HCT116 (cell line): ENCODE measurements around the gene CAPN1. TPM values are rescaled to one million over a fixed set of nuclear protein-coding genes. Genes with fewer than 3 reads are reported as not detected.

ENCODE experiments used
- ATAC-seq: fragments of 200-7000 bp; cut with Tn5 transposase; 2 replicates; pipeline ENCODE4 v1.9.1; 2020; ENCODE audit warnings: mild to moderate bottlenecking, moderate library complexity
- BruUV-seq: library from RNA; stranded (reverse); fragments of 400-500 nt; replicated peaks from 2 replicates; lab custom pipeline; 2021; lab: Mats Ljungman, UMichigan
- CTCF ChIA-PET: fragments of 300-600 bp; sonication (Branson Sonifier 250); formaldehyde crosslinking; loops from one replicate; lab custom pipeline; 2021; ENCODE audit warnings: antibody characterized with exemption; lab: Charles Lee
- POLR2A ChIA-PET: fragments of 300-600, 350-600 bp; sonication (Branson Sonifier 250); formaldehyde crosslinking; loops from one replicate; lab custom pipeline; 2021; ENCODE audit warnings: antibody characterized with exemption; lab: Charles Lee
- RAD21 ChIA-PET, 2 experiments: fragments of 300-600 bp; sonication (Branson Sonifier 250); formaldehyde crosslinking; loops; one replicate each; lab custom pipeline; 2023; ENCODE audit warnings: low total read pairs in 2 of 2; ENCODE audit not compliant: uncharacterized antibody in 2 of 2, unreplicated experiment in 2 of 2, low non-redundant PET in 1 of 2; lab: Charles Lee
- DNase-seq: peaks from one replicate; pipeline ENCODE4 v3.0.0-alpha.2; 2010; ENCODE audit warnings: low read depth, low spot score
- H2AFZ ChIP-seq: fragments of 200-600 bp; shearing (Covaris generic), sonication (generic); 2 replicates; pipeline ENCODE4 v1.6.1; 2017; ENCODE audit warnings: low read depth, mixed run types, mixed read lengths, antibody characterized with exemption, low read length; ENCODE audit not compliant: poor library complexity, severe bottlenecking
- H3K27ac ChIP-seq: 2 replicates; pipeline ENCODE4 v1.5.1; 2012; ENCODE audit warnings: low read depth, low read length
- H3K27me3 ChIP-seq: fragments of 200-600 bp; sonication (generic); 2 replicates; pipeline ENCODE4 v1.6.1; 2016; ENCODE audit warnings: mixed run types, low read length, mixed read lengths; ENCODE audit not compliant: insufficient read depth
- H3K36me3 ChIP-seq, 2 experiments: fragments of 200-500 bp in 1 of 2; fragments of 200-600 bp in 1 of 2; sonication (Bioruptor generic) in 1 of 2; sonication (generic) in 1 of 2; 2 replicates each; pipeline versions ENCODE4 v1.5.1 to v1.6.1; 2014 to 2016; ENCODE audit warnings: low read length in 2 of 2, inconsistent platforms in 1 of 2, mixed read lengths in 1 of 2, mixed run types in 1 of 2; ENCODE audit not compliant: insufficient read depth in 2 of 2, control insufficient read depth in 1 of 2
- H3K4me1 ChIP-seq, 2 experiments: fragments of 200-600 bp in 1 of 2; sonication (generic) in 1 of 2; 2 replicates each; pipeline versions ENCODE4 v1.5.1 to v1.6.1; 2012 to 2017; ENCODE audit warnings: low read length in 2 of 2, inconsistent platforms in 1 of 2, mild to moderate bottlenecking in 1 of 2, mixed read lengths in 1 of 2, mixed run types in 1 of 2, moderate library complexity in 1 of 2; ENCODE audit not compliant: insufficient read depth in 2 of 2, control insufficient read depth in 1 of 2
- H3K4me2 ChIP-seq: fragments of 200-600 bp; sonication (generic); 2 replicates; pipeline ENCODE4 v1.6.1; 2017; ENCODE audit warnings: mixed run types, low read length, mixed read lengths
- H3K4me3 ChIP-seq, 2 experiments: fragments of 200-600 bp in 1 of 2; sonication (generic) in 1 of 2; replicated peaks in 1 of 2; 2 replicates each; pipeline ENCODE4 v1.5.1; 2011 to 2016; ENCODE audit warnings: low read length in 2 of 2, control low read depth in 1 of 2, low read depth in 1 of 2, mild to moderate bottlenecking in 1 of 2, mixed read lengths in 1 of 2, mixed run types in 1 of 2
- H3K79me2 ChIP-seq: fragments of 200-600 bp; sonication (generic); 2 replicates; pipeline ENCODE4 v1.6.1; 2017; ENCODE audit warnings: mild to moderate bottlenecking, mixed run types, low read length, moderate library complexity, mixed read lengths; ENCODE audit not compliant: insufficient read depth
- H3K9ac ChIP-seq: fragments of 200-600 bp; sonication (generic); 2 replicates; pipeline ENCODE4 v1.6.1; 2016; ENCODE audit warnings: low read length, mixed read lengths
- H3K9me2 ChIP-seq: fragments of 200-600 bp; sonication (generic), shearing (Covaris generic); 2 replicates; pipeline ENCODE4 v1.6.1; 2017; ENCODE audit warnings: mixed run types, mild to moderate bottlenecking, moderate library complexity; ENCODE audit not compliant: insufficient read depth
- H3K9me3 ChIP-seq, 2 experiments: fragments of 200-500 bp in 1 of 2; fragments of 200-600 bp in 1 of 2; sonication (Bioruptor generic) in 1 of 2; sonication (generic) in 1 of 2; 2 replicates each; pipeline ENCODE4 v1.6.1; 2014 to 2017; ENCODE audit warnings: low read length in 2 of 2, mixed read lengths in 2 of 2, inconsistent platforms in 1 of 2, low read depth in 1 of 2, mild to moderate bottlenecking in 1 of 2, mixed run types in 1 of 2, moderate library complexity in 1 of 2; ENCODE audit not compliant: control insufficient read depth in 1 of 2, insufficient read depth in 1 of 2
- H4K20me1 ChIP-seq: fragments of 200-600 bp; sonication (generic), shearing (Covaris generic); 2 replicates; pipeline ENCODE4 v1.6.1; 2017; ENCODE audit warnings: mixed run types, mild to moderate bottlenecking, moderate library complexity; ENCODE audit not compliant: insufficient read depth
- CBX3 ChIP-seq: IDR thresholded peaks from 2 replicates; pipeline ENCODE4 v1.6.1; 2012; ENCODE audit warnings: low read depth
- EGR1 ChIP-seq: IDR thresholded peaks from 2 replicates; pipeline ENCODE4 v1.6.1; 2012; ENCODE audit warnings: low read depth
- EZH2 ChIP-seq: fragments of 200-600 bp; sonication (generic); IDR thresholded peaks from 2 replicates; pipeline ENCODE4 v1.6.1; 2017; ENCODE audit warnings: antibody characterized with exemption, mixed run types
- EZH2phosphoT487 ChIP-seq: fragments of 200-600 bp; IDR thresholded peaks from 2 replicates; pipeline ENCODE4 v1.6.1; 2018; ENCODE audit warnings: antibody characterized with exemption, borderline replicate concordance
- FOSL1 ChIP-seq: IDR thresholded peaks from 2 replicates; pipeline ENCODE4 v1.6.1; 2012; ENCODE audit warnings: low read depth
- JUND ChIP-seq: IDR thresholded peaks from 2 replicates; pipeline ENCODE4 v1.6.1; 2012
- POLR2A ChIP-seq: IDR thresholded peaks from 2 replicates; pipeline ENCODE4 v1.7.0; 2011; ENCODE audit warnings: borderline replicate concordance; ENCODE audit not compliant: insufficient read depth, insufficient read length; ENCODE audit errors: extremely low read depth
- POLR2AphosphoS5 ChIP-seq: IDR thresholded peaks from 2 replicates; pipeline ENCODE4 v1.6.1; 2011; ENCODE audit warnings: mild to moderate bottlenecking, low read depth, low read length, moderate library complexity
- RAD21 ChIP-seq: IDR thresholded peaks from 2 replicates; pipeline ENCODE4 v1.6.1; 2012; ENCODE audit warnings: low read depth, mild to moderate bottlenecking
- REST ChIP-seq: IDR thresholded peaks from 2 replicates; pipeline ENCODE4 v1.6.1; 2012; ENCODE audit warnings: low read depth
- SRF ChIP-seq: IDR thresholded peaks from 2 replicates; pipeline ENCODE4 v1.6.1; 2012; ENCODE audit warnings: low read depth
- TCF7L2 ChIP-seq: IDR thresholded peaks from 2 replicates; pipeline ENCODE4 v1.7.0; 2011; ENCODE audit warnings: borderline replicate concordance, inconsistent platforms; ENCODE audit not compliant: insufficient read depth, insufficient read length; ENCODE audit errors: extremely low read depth
- YY1 ChIP-seq: IDR thresholded peaks from 2 replicates; pipeline ENCODE4 v1.6.1; 2011; ENCODE audit warnings: low read length, low read depth, moderate library complexity, mild to moderate bottlenecking; ENCODE audit not compliant: insufficient replicate concordance; ENCODE audit errors: extremely low read depth
- ZFX ChIP-seq: fragments of 450-650 bp; IDR thresholded peaks from 2 replicates; pipeline ENCODE4 v1.6.1; 2017
- intact Hi-C: fragments of 100-400 bp; cut with micrococcal nuclease; formaldehyde crosslinking; loops from 2 replicates; pipeline ENCODE4 v1.10.0; 2022
- total RNA-seq: library from RNA; stranded (reverse); gene quantifications from one replicate; pipeline ENCODE4 v1.2.1, GENCODE V29; 2021; ENCODE audit not compliant: unreplicated experiment
- TF ChIP-seq, protein P1 (sequence below): IDR thresholded peaks from 2 replicates; pipeline ENCODE4 v1.6.1; 2012
- TF ChIP-seq, protein P2 (sequence below), 3 experiments: fragments of 200-600 bp in 1 of 3; sonication (generic) in 1 of 3; IDR thresholded peaks in 2 of 3; conservative IDR thresholded peaks in 1 of 3; 2 replicates each; pipeline ENCODE4 v1.5.1; 2012 to 2017; ENCODE audit warnings: low read depth in 2 of 3, low read length in 2 of 3, antibody characterized with exemption in 1 of 3, borderline replicate concordance in 1 of 3, control low read depth in 1 of 3, mild to moderate bottlenecking in 1 of 3, mixed read lengths in 1 of 3, mixed run types in 1 of 3, moderate library complexity in 1 of 3; ENCODE audit not compliant: insufficient read depth in 1 of 3
- TF ChIP-seq, protein P3 (sequence below): IDR thresholded peaks from 2 replicates; pipeline ENCODE4 v1.6.1; 2011; ENCODE audit warnings: mild to moderate bottlenecking, low read length, moderate library complexity; ENCODE audit not compliant: insufficient replicate concordance; ENCODE audit errors: extremely low read depth

The CAPN1 gene
- total RNA-seq, 1 experiment from 2014 or later = 279 TPM

DNA sequence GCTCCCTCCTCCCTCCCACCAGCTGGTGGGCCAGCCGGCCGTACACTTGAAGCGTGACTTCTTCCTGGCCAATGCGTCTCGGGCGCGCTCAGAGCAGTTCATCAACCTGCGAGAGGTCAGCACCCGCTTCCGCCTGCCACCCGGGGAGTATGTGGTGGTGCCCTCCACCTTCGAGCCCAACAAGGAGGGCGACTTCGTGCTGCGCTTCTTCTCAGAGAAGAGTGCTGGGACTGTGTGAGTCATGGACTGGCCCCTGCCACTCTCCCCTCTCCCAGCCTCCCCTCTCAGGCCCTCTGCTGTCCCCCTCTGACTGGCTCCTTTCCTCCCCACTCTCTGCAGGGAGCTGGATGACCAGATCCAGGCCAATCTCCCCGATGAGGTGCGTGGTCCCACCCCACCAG is 24.7 kb downstream of the CAPN1 start:
- ATAC-seq (no peak), DNase-seq (no peak)
- no peak overlapping the region for H3K9ac ChIP-seq
- intact Hi-C loops = no loop called here
- no peak overlapping the region for H3K4me2 ChIP-seq
- H3K4me3 ChIP-seq = no peak overlapping the region
- H3K4me1 ChIP-seq = no peaks in the 10 kb centered on the region; a peak in 1 of 4 replicates
- no TSS peak for BruUV-seq
- peaks cover 21 to 57% of the 10 kb centered on the region in 2 experiments for H3K36me3 ChIP-seq
- ChIA-PET RAD21 (no interaction called here), POLR2A (no interaction called here), CTCF (no interaction called here)
- H4K20me1 ChIP-seq = no peaks in the 10 kb centered on the region
- H3K27me3 ChIP-seq = no peaks in the 10 kb centered on the region
- no peak overlapping the region for H3K27ac ChIP-seq
- no peaks in the 10 kb centered on the region for H3K9me3 ChIP-seq
- TF ChIP-seq SRF (no peak), RAD21 (no peak), EZH2 (no peak), EZH2phosphoT487 (no peak), TCF7L2 (no peak), POLR2AphosphoS5 (no peak), JUND (no peak), CBX3 (no peak), FOSL1 (no peak), REST (no peak), POLR2A (no peak), EGR1 (no peak), YY1 (no peak), ZFX (no peak)
- TF ChIP-seq, protein P1, sequence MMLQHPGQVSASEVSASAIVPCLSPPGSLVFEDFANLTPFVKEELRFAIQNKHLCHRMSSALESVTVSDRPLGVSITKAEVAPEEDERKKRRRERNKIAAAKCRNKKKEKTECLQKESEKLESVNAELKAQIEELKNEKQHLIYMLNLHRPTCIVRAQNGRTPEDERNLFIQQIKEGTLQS = no peak
- TF ChIP-seq, protein P2, sequence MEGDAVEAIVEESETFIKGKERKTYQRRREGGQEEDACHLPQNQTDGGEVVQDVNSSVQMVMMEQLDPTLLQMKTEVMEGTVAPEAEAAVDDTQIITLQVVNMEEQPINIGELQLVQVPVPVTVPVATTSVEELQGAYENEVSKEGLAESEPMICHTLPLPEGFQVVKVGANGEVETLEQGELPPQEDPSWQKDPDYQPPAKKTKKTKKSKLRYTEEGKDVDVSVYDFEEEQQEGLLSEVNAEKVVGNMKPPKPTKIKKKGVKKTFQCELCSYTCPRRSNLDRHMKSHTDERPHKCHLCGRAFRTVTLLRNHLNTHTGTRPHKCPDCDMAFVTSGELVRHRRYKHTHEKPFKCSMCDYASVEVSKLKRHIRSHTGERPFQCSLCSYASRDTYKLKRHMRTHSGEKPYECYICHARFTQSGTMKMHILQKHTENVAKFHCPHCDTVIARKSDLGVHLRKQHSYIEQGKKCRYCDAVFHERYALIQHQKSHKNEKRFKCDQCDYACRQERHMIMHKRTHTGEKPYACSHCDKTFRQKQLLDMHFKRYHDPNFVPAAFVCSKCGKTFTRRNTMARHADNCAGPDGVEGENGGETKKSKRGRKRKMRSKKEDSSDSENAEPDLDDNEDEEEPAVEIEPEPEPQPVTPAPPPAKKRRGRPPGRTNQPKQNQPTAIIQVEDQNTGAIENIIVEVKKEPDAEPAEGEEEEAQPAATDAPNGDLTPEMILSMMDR (IDR thresholded peaks at IDR 0.05 in 2 of 3, conservative IDR thresholded peaks at IDR 0.05 in 1 of 3; ENCODE audit: borderline replicate concordance in 1 of 3, insufficient read depth in 1 of 3, low read depth in 2 of 3, low read length in 2 of 3) = no peak
- TF ChIP-seq, protein P3, sequence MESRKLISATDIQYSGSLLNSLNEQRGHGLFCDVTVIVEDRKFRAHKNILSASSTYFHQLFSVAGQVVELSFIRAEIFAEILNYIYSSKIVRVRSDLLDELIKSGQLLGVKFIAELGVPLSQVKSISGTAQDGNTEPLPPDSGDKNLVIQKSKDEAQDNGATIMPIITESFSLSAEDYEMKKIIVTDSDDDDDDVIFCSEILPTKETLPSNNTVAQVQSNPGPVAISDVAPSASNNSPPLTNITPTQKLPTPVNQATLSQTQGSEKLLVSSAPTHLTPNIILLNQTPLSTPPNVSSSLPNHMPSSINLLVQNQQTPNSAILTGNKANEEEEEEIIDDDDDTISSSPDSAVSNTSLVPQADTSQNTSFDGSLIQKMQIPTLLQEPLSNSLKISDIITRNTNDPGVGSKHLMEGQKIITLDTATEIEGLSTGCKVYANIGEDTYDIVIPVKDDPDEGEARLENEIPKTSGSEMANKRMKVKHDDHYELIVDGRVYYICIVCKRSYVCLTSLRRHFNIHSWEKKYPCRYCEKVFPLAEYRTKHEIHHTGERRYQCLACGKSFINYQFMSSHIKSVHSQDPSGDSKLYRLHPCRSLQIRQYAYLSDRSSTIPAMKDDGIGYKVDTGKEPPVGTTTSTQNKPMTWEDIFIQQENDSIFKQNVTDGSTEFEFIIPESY = no peak
- H2AFZ ChIP-seq = no peak overlapping the region
- H3K9me2 ChIP-seq = no peaks in the 10 kb centered on the region
- no peaks in the 10 kb centered on the region for H3K79me2 ChIP-seq
